Common myeloid progenitor, CD34-positive (primary cell): ENCODE measurements around the gene GJC1.

Experiments used
- CTCF ChIA-PET: fragments of 350-600 bp; sonication (Branson Sonifier 250); formaldehyde crosslinking; loops from one replicate; lab custom pipeline; 2021; ENCODE audit warnings: antibody characterized with exemption; lab: Charles Lee
- POLR2A ChIA-PET: fragments of 350-600 bp; sonication (Branson Sonifier 250); formaldehyde crosslinking; loops from one replicate; lab custom pipeline; 2021; ENCODE audit warnings: antibody characterized with exemption; lab: Charles Lee
- DNase-seq, 3 donors: peaks; one replicate each; pipeline versions ENCODE4 v3.0.0 to v3.0.0-alpha.2; 2013
- H3K27ac ChIP-seq, 2 experiments: 1 replicate in 1 of 2; 2 replicates in 1 of 2; pipeline ENCODE4 v1.7.0; 2013; ENCODE audit warnings: inconsistent platforms in 2 of 2, low read length in 2 of 2, mild to moderate bottlenecking in 2 of 2, low read depth in 1 of 2, moderate library complexity in 1 of 2; ENCODE audit not compliant: severe bottlenecking in 2 of 2, insufficient read depth in 1 of 2, poor library complexity in 1 of 2
- H3K27me3 ChIP-seq, 5 experiments: replicated peaks in 2 of 5; 1 replicate in 3 of 5; 2 replicates in 2 of 5; pipeline versions ENCODE4 v1.6.1 to v1.7.0; 2013; ENCODE audit warnings: low read length in 4 of 5, mild to moderate bottlenecking in 2 of 5, moderate library complexity in 2 of 5, inconsistent platforms in 1 of 5; ENCODE audit not compliant: insufficient read depth in 5 of 5, control insufficient read depth in 4 of 5
- H3K36me3 ChIP-seq, 4 experiments: 1 replicate in 2 of 4; 2 replicates in 2 of 4; pipeline versions ENCODE4 v1.6.1 to v1.7.0; 2013; ENCODE audit warnings: low read length in 3 of 4, control low read depth in 1 of 4, mild to moderate bottlenecking in 1 of 4; ENCODE audit not compliant: control insufficient read depth in 4 of 4, insufficient read depth in 4 of 4
- H3K4me1 ChIP-seq, 4 experiments: 1 replicate in 3 of 4; 2 replicates in 1 of 4; pipeline versions ENCODE4 v1.6.1 to v1.7.1; 2013; ENCODE audit warnings: low read length in 3 of 4, mild to moderate bottlenecking in 3 of 4, control low read depth in 1 of 4, inconsistent platforms in 1 of 4, moderate library complexity in 1 of 4; ENCODE audit not compliant: control insufficient read depth in 4 of 4, insufficient read depth in 4 of 4; ENCODE audit errors: control extremely low read depth in 1 of 4
- H3K4me3 ChIP-seq, 7 experiments: 1 replicate in 4 of 7; 2 replicates in 3 of 7; pipeline versions ENCODE4 v1.5.1 to v1.7.0; 2013; ENCODE audit warnings: mild to moderate bottlenecking in 7 of 7, low read length in 6 of 7, moderate library complexity in 6 of 7, inconsistent platforms in 2 of 7, low read depth in 2 of 7, control low read depth in 1 of 7; ENCODE audit not compliant: insufficient read depth in 4 of 7, control insufficient read depth in 1 of 7; ENCODE audit errors: extremely low read depth in 1 of 7
- H3K9me3 ChIP-seq, 5 experiments: 1 replicate in 4 of 5; 2 replicates in 1 of 5; pipeline versions ENCODE4 v1.6.1 to v1.7.1; 2013; ENCODE audit warnings: low read length in 4 of 5, mild to moderate bottlenecking in 2 of 5, inconsistent platforms in 1 of 5, low read depth in 1 of 5, moderate library complexity in 1 of 5; ENCODE audit not compliant: control insufficient read depth in 4 of 5, insufficient read depth in 2 of 5; ENCODE audit errors: control extremely low read depth in 1 of 5
- WGBS: methylation state at CpG from one replicate; pipeline ENCODE4 v1.1.5; 2013; ENCODE audit not compliant: insufficient coverage; 5-methylcytosine and 5-hydroxymethylcytosine counted together

GJC1 gene

DNA sequence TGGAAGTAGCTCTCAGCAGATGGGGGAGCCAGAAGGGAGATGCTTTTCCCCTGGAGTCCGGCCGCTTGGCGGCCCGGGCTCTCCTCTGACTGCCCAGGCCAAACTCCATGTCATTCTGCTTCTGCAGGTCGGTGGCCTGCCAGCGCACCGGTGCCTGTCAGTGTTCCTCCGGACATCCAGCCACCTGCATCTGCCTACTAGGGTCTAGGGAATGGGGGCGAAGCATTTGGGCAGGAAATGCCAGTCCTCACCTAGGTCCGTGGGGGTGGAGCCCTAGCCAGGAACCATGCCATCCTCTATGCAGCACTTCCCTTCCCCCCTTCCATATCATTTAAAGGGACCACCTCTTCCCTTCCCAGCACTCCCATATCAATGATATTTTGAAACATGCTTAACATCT, 34.2 kb downstream of the GJC1 start:
- Histone ChIP-seq H3K36me3 (no peaks in the 10 kb centered on the region), H3K27ac (no peak overlapping the region), H3K27me3 (no peaks in the 10 kb centered on the region), H3K4me1 (peaks cover 0 to 15% (median 6%) of the 10 kb centered on the region in 4 experiments), H3K9me3 (no peaks in the 10 kb centered on the region), H3K4me3 (no peak overlapping the region)
- DNase-seq = no peak
- CTCF ChIA-PET = interaction anchor here (4.1 kb wide), 1 partner anchor 15 kb away, joined by 23 read pairs; no protein-coding TSS in a partner anchor
- WGBS = 87% methylated on average over 9 of the region's 10 CpGs
- POLR2A ChIA-PET = no interaction called here

GRCh38 chr17:44795421-44795820, 34.7 kb downstream of the GJC1 start:
- peaks cover 0 to 15% (median 6%) of the 10 kb centered on the region in 4 experiments for H3K4me1 ChIP-seq
- no peak overlapping the region for H3K4me3 ChIP-seq
- POLR2A ChIA-PET = interaction anchor here (0.6 kb wide), 1 partner anchor 42 kb away, joined by 3 read pairs; no protein-coding TSS in a partner anchor
- H3K36me3 ChIP-seq = no peaks in the 10 kb centered on the region
- H3K27ac ChIP-seq = no peak overlapping the region
- no peaks in the 10 kb centered on the region for H3K9me3 ChIP-seq
- DNase-seq = no peak
- no peaks in the 10 kb centered on the region for H3K27me3 ChIP-seq
- CTCF ChIA-PET = no interaction called here
- 94% methylated on average over 8 of the region's 9 CpGs for WGBS

GRCh38 chr17:44794851-44795413, 35.2 kb downstream of the GJC1 start:
- no peak overlapping the region for H3K4me3 ChIP-seq
- no peaks in the 10 kb centered on the region for H3K9me3 ChIP-seq
- CTCF ChIA-PET = interaction anchor here (2.2 kb wide), 1 partner anchor 15 kb away, joined by 18 read pairs; no protein-coding TSS in a partner anchor
- H3K27ac ChIP-seq = no peak overlapping the region
- WGBS = 47% methylated on average over 8 of the region's 10 CpGs
- H3K27me3 ChIP-seq = no peaks in the 10 kb centered on the region
- peak; percentile 41 to 51 (median 43) for DNase-seq
- POLR2A ChIA-PET = interaction anchor here (0.6 kb wide), 1 partner anchor 43 kb away, joined by 3 read pairs; no protein-coding TSS in a partner anchor
- no peaks in the 10 kb centered on the region for H3K36me3 ChIP-seq
- H3K4me1 ChIP-seq = peaks cover 0 to 15% (median 6%) of the 10 kb centered on the region in 4 experiments

DNA sequence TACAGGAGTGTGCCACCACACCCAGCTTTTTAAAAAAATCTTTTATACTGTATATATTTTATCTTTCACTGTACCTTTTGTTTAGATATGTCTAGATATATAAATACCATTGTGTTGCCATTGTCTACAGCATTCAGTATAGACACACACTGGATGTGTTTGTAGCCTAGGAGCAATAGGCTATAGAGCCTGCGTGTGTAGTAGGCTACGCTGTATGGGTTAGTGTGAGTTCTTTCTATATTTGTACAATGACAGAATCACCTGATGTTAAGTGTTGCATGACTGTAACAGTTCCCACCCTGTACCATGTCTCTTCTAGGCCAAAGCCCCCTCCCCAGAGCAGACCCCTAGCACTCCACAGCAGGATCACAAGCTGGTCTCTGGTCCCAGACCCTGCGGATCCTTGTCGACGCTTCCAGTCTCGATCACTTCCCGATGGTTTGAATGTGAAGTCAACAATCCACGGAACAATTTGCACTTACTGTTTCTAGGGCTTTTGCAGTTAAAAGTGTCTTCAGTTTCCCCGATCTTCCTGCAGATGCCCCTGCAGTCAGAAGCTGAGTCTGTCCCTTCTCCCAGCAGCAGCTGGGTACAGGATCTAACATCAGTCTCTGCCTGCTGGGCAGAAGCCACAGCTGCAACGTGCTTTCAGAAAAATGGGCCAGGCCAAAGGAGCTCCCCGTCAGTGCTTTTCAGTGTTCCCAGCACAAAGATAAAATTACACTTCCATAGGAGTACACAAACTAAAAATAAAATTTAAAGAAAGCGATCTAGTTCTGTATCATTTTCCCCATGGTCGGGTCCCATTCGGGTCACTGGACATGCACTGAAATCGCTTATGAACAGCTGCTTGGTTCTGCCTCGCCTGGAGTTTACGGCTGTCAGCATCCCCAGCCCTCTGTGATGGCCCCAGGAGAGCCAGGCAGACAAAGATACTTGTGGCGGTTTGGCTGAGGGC, 35.9 kb downstream of the GJC1 start:
- CTCF ChIA-PET = interaction anchor here (1.3 to 2.3 kb wide), 3 partner anchors 10 to 15 kb away, joined by 5 to 18 read pairs (median 6); no protein-coding TSS in a partner anchor
- POLR2A ChIA-PET = interaction anchor here (0.6 kb wide), 1 partner anchor 76 kb away, joined by 3 read pairs; no protein-coding TSS in a partner anchor
- no peaks in the 10 kb centered on the region for H3K36me3 ChIP-seq
- H3K27ac ChIP-seq = no peak overlapping the region
- no peak for DNase-seq
- WGBS = 96% methylated on average over 17 of the region's 18 CpGs
- no peak overlapping the region for H3K4me3 ChIP-seq
- no peaks in the 10 kb centered on the region for H3K9me3 ChIP-seq
- H3K27me3 ChIP-seq = no peaks in the 10 kb centered on the region
- H3K4me1 ChIP-seq = peaks cover 0 to 15% (median 6%) of the 10 kb centered on the region in 4 experiments

GRCh38 chr17:44792276-44792675, 37.8 kb downstream of the GJC1 start:
- Histone ChIP-seq H3K27me3 (no peaks in the 10 kb centered on the region), H3K27ac (no peak overlapping the region), H3K4me3 (no peak overlapping the region), H3K9me3 (no peaks in the 10 kb centered on the region), H3K4me1 (peaks cover 0 to 15% (median 6%) of the 10 kb centered on the region in 4 experiments), H3K36me3 (no peaks in the 10 kb centered on the region)
- ChIA-PET CTCF (interaction anchor here (0.9 to 2.3 kb wide), 3 partner anchors 9 to 86 kb away, joined by 3 to 6 read pairs (median 4); no protein-coding TSS in a partner anchor), POLR2A (no interaction called here)
- no peak for DNase-seq
- whole genome bisulfite sequencing = 80% methylated on average over 1 of the region's 1 CpG

GRCh38 chr17:44788139-44788538, 41.9 kb downstream of the GJC1 start:
- Histone ChIP-seq H3K27me3 (no peaks in the 10 kb centered on the region), H3K27ac (no peak overlapping the region), H3K36me3 (no peaks in the 10 kb centered on the region), H3K4me1 (no peaks in the 10 kb centered on the region), H3K9me3 (no peaks in the 10 kb centered on the region), H3K4me3 (no peak overlapping the region)
- POLR2A ChIA-PET = no interaction called here
- CTCF ChIA-PET = no interaction called here
- no peak for DNase-seq
- no CpG with 5 or more reads among the region's 7 CpGs for WGBS
